IPS-18a (cell line): ENCODE measurements around the gene SLC35G3.
"Not testable (repeated sequence)": the region's sequence is repeated elsewhere in the genome, so short reads cannot be mapped to it uniquely, and the experiment has no call there.

Experiments used
- H3K27ac ChIP-seq: one replicate; pipeline ENCODE4 v1.5.1; 2013; ENCODE audit warnings: low read length
- H3K27me3 ChIP-seq: one replicate; pipeline ENCODE4 v1.6.1; 2013; ENCODE audit warnings: mild to moderate bottlenecking, low read length; ENCODE audit not compliant: control insufficient read depth, insufficient read depth
- H3K36me3 ChIP-seq: one replicate; pipeline ENCODE4 v1.6.1; 2013; ENCODE audit warnings: low read depth, low read length; ENCODE audit not compliant: control insufficient read depth
- H3K4me1 ChIP-seq: one replicate; pipeline ENCODE4 v1.6.1; 2013; ENCODE audit warnings: low read depth, low read length; ENCODE audit not compliant: control insufficient read depth
- H3K4me3 ChIP-seq: one replicate; pipeline ENCODE4 v1.5.1; 2013; ENCODE audit warnings: low read length
- H3K9ac ChIP-seq: one replicate; pipeline ENCODE4 v1.6.1; 2013; ENCODE audit warnings: mild to moderate bottlenecking, low read length, moderate library complexity
- H3K9me3 ChIP-seq: one replicate; pipeline ENCODE4 v1.6.1; 2013; ENCODE audit warnings: low read depth, low read length; ENCODE audit not compliant: control insufficient read depth

Gene SLC35G3

DNA sequence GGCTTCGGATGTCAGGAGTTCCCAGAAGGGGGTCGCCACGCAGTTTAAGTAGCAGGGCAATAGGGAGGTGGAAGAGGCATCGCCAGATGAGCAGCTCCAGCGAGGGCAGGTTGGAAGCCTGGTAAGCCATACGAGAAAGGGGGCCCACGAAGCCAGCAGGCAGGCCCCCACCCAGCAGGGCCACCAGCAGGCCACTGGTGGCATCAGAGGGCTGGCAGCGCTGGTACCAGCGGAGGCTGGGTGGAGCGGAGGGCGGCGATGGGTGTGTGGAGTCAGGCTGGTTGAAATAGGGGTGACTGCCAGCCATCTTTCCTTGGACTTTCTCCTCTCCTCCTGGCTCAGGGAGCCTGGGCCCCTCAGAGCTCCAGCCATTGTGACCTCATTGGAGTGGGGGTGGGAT is at the start of gene SLC35G3:
TSS of gene SLC35G3 (minus strand) at position 393 of the 400 bp plus-strand sequence. CDS start at position 307, 86 bp downstream.
- not testable (repeated sequence) for H3K4me3 ChIP-seq, H3K27ac ChIP-seq, H3K9me3 ChIP-seq, H3K4me1 ChIP-seq, H3K36me3 ChIP-seq, H3K9ac ChIP-seq, H3K27me3 ChIP-seq

- Histone ChIP-seq H3K36me3 (no peaks in the 10 kb centered on the region), H3K27me3 (peaks cover 12% of the 10 kb centered on the region), H3K4me3 (peak overlapping the region; percentile 88), H3K9me3 (no peaks in the 10 kb centered on the region), H3K4me1 (peaks cover 16% of the 10 kb centered on the region), H3K27ac (no peak overlapping the region), H3K9ac (peak overlapping the region; percentile 50)
Measured at GRCh38 chr17:35243561-35244340, 49.6 kb upstream of the SLC35G3 start.

GRCh38 chr17:35242805-35243560 is 48.8 kb upstream of the SLC35G3 start, which contains the start of gene SLFN5:
TSS of gene SLFN5 (plus strand) at chr17:35243072. CDS start at chr17:35258691, 15,619 bp downstream.
- Histone ChIP-seq H3K27ac (no peak within 1 kb of the TSS), H3K36me3 (no peaks in the 10 kb centered on the region), H3K9ac (peak within 1 kb of the TSS; percentile 52), H3K9me3 (no peaks in the 10 kb centered on the region), H3K4me1 (peaks cover 16% of the 10 kb centered on the region), H3K27me3 (peaks cover 12% of the 10 kb centered on the region), H3K4me3 (peak within 1 kb of the TSS; percentile 88)

- no peaks in the 10 kb centered on the region for H3K9me3 ChIP-seq
- no peaks in the 10 kb centered on the region for H3K36me3 ChIP-seq
Measured at GRCh38 chr17:35242158-35242804, 48.1 kb upstream of the SLC35G3 start.

DNA sequence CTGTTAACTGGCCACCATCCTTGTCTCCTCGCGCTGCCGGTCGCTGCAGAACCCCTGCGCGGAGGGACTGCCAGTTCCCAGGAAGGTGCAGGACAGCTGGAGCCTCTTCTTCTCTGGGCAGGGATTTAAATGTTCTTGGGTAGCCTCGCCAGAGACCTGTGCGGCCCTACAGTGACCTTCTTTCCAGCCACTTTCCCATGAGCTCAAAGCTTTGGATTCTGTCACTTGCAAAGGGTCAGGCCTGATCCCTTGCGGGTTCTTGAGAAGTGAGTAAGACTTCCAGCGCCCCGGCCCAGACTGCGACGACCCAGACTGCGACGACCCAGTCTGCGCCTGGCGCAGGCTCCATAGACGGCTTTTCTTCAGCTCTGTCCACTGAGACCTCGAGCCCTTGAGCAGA is 47.3 kb upstream of the SLC35G3 start:
- H3K36me3 ChIP-seq = no peaks in the 10 kb centered on the region
- no peak overlapping the region for H3K9ac ChIP-seq
- peaks cover 16% of the 10 kb centered on the region for H3K4me1 ChIP-seq
- H3K9me3 ChIP-seq = no peaks in the 10 kb centered on the region
- H3K27ac ChIP-seq = no peak overlapping the region
- peak overlapping the region; percentile 88 for H3K4me3 ChIP-seq
- H3K27me3 ChIP-seq = peaks cover 12% of the 10 kb centered on the region

More at GRCh38 chr17:35242158-35242804, 48.1 kb upstream of the SLC35G3 start:
- Histone ChIP-seq H3K9ac (peak overlapping the region; percentile 52), H3K4me3 (peak overlapping the region; percentile 88), H3K27me3 (peaks cover 12% of the 10 kb centered on the region), H3K27ac (no peak overlapping the region), H3K4me1 (peaks cover 16% of the 10 kb centered on the region)

GRCh38 chr17:35240861-35241260 is 46.7 kb upstream of the SLC35G3 start:
- H3K9ac ChIP-seq = no peak overlapping the region
- H3K4me1 ChIP-seq = peaks cover 16% of the 10 kb centered on the region
- H3K27ac ChIP-seq = no peak overlapping the region
- H3K9me3 ChIP-seq = no peaks in the 10 kb centered on the region
- no peak overlapping the region for H3K4me3 ChIP-seq
- no peaks in the 10 kb centered on the region for H3K36me3 ChIP-seq
- peaks cover 12% of the 10 kb centered on the region for H3K27me3 ChIP-seq

DNA sequence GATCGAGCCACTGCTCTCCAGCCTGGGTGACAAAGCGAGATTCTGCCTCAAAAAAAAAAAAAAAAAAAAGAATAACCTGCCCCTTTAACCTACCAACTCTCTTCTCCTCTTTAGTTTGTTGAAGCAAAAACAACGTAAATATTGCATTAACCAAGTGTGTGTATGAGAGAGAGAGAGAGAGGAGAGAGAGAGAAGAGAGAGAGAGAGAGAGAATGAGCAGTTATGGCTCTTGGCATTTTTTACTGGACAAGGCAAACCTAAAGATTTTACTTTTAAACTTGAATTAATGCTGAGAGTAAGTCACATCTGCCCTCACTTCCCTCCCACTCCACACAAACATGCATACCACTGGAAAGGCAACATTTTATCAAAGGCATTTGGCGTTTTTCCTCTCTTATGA is 45.6 kb upstream of the SLC35G3 start:
- peaks cover 12% of the 10 kb centered on the region for H3K27me3 ChIP-seq
- no peak overlapping the region for H3K9ac ChIP-seq
- no peaks in the 10 kb centered on the region for H3K9me3 ChIP-seq
- no peak overlapping the region for H3K27ac ChIP-seq
- H3K4me3 ChIP-seq = no peak overlapping the region
- no peaks in the 10 kb centered on the region for H3K36me3 ChIP-seq
- peaks cover 16% of the 10 kb centered on the region for H3K4me1 ChIP-seq

GRCh38 chr17:35238821-35239220 is 44.6 kb upstream of the SLC35G3 start:
- Histone ChIP-seq H3K27me3 (peaks cover 7% of the 10 kb centered on the region), H3K36me3 (no peaks in the 10 kb centered on the region), H3K4me3 (no peak overlapping the region), H3K9ac (no peak overlapping the region), H3K4me1 (peaks cover 6% of the 10 kb centered on the region), H3K9me3 (no peaks in the 10 kb centered on the region), H3K27ac (no peak overlapping the region)

DNA sequence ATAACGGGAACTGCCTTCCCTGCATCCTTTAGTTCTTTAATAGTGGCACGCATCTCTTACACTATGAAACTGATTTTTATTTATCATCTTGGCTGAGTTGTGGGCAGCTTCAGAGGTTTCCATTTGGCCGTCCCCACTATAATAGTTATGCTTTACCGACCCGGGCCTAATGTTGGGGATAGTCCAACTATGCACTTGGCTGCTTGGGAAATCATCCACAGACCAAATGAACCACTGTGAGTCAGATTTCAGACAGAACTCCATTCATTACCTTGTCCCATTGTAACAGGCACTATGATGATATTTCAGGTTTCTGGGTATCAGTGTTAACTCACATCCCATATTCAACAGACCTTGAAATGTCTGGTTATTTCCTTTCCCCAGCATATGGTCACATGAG is 42.6 kb upstream of the SLC35G3 start:
- Histone ChIP-seq H3K36me3 (no peaks in the 10 kb centered on the region), H3K4me3 (no peak overlapping the region), H3K27ac (no peak overlapping the region), H3K9me3 (no peaks in the 10 kb centered on the region), H3K9ac (no peak overlapping the region), H3K4me1 (no peaks in the 10 kb centered on the region), H3K27me3 (no peaks in the 10 kb centered on the region)

GRCh38 chr17:35235917-35236316 is 41.7 kb upstream of the SLC35G3 start:
- Histone ChIP-seq H3K9me3 (no peaks in the 10 kb centered on the region), H3K27ac (no peak overlapping the region), H3K4me3 (no peak overlapping the region), H3K27me3 (no peaks in the 10 kb centered on the region), H3K36me3 (no peaks in the 10 kb centered on the region), H3K9ac (no peak overlapping the region), H3K4me1 (no peaks in the 10 kb centered on the region)

GRCh38 chr17:35235289-35235688 is 41.1 kb upstream of the SLC35G3 start:
- Histone ChIP-seq H3K4me1 (no peaks in the 10 kb centered on the region), H3K9me3 (no peaks in the 10 kb centered on the region)

More at GRCh38 chr17:35235289-35235688, 41.1 kb upstream of the SLC35G3 start:
- no peak overlapping the region for H3K4me3 ChIP-seq
- H3K36me3 ChIP-seq = no peaks in the 10 kb centered on the region
- H3K27ac ChIP-seq = no peak overlapping the region
- H3K27me3 ChIP-seq = no peaks in the 10 kb centered on the region
- H3K9ac ChIP-seq = no peak overlapping the region
